Subcutaneous adipose tissue (tissue), 4 donors: ENCODE measurements around the gene IFT74. TPM values are rescaled to one million over a fixed set of nuclear protein-coding genes. Genes with fewer than 3 reads are reported as not detected.

Source experiments
- CTCF ChIP-seq: fragments of 450-650 bp; IDR thresholded peaks from one replicate; pipeline ENCODE4 v1.5.1; 2016; ENCODE audit warnings: low read depth, mild to moderate bottlenecking, control low read depth, antibody characterized with exemption, moderate library complexity
- total RNA-seq, 4 donors: library from RNA; depleted of rRNA; stranded (reverse); fragments of >200 nt; gene quantifications; one replicate each; pipeline ENCODE4 v1.1.0, GENCODE V29; 2016

IFT74 gene
- total RNA-seq, 4 donors from 2014 or later, result 13.2 to 15.0 (median 13.9) TPM

GRCh38 chr9:27029186-27029585 is 73.0 kb downstream of the IFT74 start:
- no peak for TF ChIP-seq CTCF

GRCh38 chr9:27033815-27034403 is 77.7 kb downstream of the IFT74 start:
- no peak for TF ChIP-seq CTCF

- TF ChIP-seq CTCF, result no peak
These were observed 81.3 kb downstream of the IFT74 start for GRCh38 chr9:27037499-27037898.

- TF ChIP-seq CTCF, result no peak
These were observed 85.5 kb downstream of the IFT74 start for GRCh38 chr9:27041746-27042145.

GRCh38 chr9:27042476-27042875 is 86.3 kb downstream of the IFT74 start:
- TF ChIP-seq CTCF, result no peak

- no peak for TF ChIP-seq CTCF
These were observed 87.0 kb downstream of the IFT74 start for GRCh38 chr9:27043176-27043575.

GRCh38 chr9:27047136-27047535 is 90.9 kb downstream of the IFT74 start:
- no peak for TF ChIP-seq CTCF
